GM18909 (cell line): ENCODE data around the gene KANSL3.
"Not testable (repeated sequence)": the region's sequence is repeated elsewhere in the genome, so short reads cannot be mapped to it uniquely, and the experiment has no call there.

Experiments
- ATAC-seq: cut with Tn5 transposase; IDR thresholded peaks from one replicate; pipeline ENCODE4 v1.9.1; 2021; ENCODE audit warnings: mild to moderate bottlenecking; ENCODE audit not compliant: unreplicated experiment, poor library complexity

KANSL3 gene

DNA sequence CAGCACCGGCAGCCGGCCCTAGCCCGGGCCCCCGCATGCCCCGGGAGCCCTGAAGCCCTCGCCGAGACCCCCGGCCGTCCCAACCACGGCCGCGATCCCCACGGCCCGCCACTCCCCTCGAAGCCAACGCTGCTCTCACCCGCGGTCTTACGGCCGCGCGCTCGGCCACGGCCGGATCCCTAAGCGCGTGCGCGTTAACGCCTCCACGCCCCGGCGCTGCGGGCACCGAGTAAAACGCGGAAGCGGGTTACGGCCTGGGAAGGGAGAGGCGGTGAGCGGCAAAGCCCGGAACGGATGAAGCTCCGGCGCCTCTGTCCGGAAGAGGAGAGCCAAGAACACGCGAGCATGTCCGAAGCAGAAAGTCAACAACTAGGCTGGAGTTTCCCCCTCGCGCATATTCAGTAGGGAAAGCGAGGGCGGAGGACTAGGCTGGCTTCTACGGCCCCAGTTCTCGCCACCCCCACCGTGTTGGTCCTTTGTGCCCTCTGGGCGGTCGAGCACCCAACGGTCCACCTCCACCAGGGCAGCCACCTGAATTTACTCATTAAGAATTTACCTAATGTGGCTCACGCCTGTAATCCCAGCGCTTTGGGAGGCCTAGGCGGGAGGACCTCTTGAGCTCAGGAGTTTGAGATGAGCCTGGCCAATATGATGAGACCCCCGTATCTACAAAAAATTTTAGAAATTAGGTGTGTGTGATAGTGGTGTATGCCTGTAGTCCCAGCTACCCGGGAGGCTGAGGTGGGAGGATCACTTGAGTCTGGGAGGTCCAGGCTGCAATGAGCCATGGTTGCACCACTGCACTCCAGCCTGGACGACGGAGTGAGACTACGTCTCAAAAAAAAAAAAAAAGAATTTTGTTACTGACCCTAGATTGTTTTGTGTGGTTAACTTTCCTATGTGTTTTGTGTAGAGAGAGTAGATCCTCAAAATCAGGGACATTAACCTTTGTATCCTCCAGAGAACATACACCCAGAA is at the start of gene KANSL3:
Gene KANSL3 (minus strand): TSS at position 169 of the 978 bp plus-strand sequence. CDS start 1,177 bp downstream, outside the sequence.
- peak; percentile 79 for ATAC-seq

DNA sequence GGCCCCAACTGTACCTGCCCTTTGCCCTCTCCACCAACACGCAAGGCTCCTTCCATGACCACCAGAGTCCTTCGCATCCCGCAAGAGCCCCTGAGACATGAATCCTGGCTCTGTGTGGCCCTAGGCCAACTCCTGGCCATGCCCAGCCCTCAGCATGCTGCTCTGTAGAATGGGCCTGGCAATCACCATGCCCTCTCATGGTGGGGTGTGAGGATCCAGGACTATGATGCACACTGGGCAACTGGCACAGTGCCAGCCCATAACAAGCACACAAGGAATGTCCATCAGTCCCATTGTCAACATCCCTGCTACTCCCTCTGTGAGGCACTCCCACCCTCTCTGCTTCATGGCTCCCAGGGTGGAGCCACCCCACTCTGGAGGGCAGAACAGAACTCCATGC is 49.2 kb upstream of the KANSL3 start:
- no peak for ATAC-seq

DNA sequence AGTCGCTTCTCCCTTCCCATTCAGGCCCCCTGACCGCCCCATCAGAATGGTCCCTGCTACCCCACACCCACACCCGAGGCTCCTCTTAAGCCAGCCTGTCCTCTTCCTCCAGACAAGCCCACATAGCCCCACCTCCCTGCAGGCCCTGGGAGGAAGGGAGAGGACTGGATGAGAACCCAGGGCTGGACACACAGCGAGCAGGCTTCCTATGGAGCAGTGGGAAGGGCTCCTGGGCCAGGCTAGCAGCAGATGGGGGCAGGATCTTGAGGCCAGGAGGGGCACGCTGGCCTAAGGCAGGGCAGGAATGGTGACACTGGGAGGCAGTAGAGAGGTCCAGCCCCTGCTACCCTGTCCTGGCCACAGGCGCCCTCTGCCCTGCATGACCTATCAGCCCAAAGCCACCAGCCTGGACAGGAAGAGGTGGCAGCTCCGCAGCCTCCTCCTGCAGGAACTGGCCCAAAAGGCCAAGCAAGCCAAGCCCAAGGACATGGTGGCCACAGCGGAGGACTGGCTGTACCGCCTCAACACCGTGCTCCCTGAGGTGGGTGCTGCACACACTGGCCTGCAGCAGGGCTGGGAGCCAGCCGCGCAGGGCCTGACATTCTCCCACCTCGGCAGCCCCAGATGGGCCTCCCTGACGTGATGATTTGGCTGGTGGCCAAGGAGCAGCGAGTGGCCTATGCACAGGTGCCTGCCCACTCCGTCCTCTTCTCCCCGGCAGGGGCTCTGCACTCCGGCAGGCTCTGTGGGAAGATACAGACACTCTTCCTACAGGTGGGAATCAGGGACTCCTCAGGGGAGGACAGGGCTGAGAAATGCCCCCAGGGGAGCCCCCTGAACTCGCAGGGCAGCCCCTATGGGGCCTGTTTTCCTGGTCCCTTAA is 47.7 kb upstream of the KANSL3 start:
- no peak for ATAC-seq

DNA sequence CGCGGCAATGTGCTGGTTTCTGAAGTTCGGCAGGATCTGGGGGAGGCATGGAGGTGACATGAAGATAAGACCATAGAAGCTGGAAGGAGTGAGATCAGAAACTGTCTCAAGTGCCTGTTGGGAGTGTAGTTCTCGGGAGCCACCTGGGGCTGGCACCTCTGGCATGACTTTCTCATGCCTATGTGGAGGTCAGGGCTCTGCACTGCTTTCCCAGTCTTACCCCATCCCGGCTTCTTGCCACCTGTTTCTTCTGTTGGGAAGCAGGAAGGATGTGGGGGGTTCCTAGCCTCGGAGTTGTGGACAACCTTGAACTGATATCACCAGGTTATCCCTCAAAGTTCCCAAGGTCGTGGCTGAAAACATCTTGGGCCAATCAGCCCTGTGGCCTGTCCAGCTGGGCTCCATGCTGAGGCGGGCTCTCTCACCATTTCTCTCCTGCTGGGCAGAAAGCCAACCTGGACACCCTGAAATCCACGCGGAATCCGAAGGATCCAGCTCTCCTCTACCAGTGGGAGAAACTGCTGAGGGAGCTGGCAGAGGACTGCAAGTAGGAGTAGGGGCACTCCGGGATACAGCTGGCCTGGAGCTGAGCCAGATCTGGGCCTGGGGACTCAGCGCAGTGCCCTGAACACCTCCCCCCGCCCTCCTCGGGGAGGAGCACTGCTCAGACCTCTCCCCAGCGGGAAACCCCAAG is 46.9 kb upstream of the KANSL3 start:
- ATAC-seq = no peak

DNA sequence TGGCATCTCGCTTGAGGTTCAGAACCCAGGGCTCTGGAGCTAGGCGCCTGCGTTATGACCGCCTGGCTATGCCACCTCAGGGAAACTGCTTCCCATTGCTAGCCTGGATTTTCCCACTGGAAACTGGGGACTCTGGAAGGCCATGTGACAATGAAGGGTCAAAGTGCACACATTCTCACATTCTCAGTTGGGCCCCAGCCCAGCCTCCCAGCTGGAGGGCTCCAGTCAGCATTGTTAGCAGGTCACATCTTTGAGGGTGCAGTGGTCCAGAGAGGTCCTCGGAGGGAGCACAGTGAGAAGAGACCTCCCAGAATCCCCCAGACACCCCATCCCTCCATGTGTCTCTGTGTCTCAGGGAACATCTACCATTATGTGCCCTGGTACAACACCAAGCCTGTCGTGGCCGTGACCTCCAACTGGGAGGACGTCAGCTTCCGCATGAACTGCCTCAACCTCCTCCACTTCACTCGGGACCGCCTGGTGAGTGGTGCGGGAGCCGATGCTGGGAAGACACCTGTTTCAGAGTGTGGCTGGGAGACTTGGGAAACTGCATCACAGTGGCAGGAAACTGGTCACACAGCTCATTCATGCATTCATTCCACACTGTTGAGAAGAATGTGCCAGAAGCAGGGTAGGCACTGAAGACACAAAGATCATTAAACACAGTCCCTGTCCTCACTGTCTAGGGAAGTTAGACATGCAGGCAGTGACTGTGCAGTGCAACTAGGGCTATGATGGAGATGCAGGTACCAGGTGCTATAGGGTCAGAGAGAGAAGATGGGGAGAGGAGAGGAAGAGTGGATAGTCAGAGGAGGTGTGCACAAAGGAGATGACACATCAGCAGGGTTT is 46.1 kb upstream of the KANSL3 start:
- ATAC-seq = no peak

DNA sequence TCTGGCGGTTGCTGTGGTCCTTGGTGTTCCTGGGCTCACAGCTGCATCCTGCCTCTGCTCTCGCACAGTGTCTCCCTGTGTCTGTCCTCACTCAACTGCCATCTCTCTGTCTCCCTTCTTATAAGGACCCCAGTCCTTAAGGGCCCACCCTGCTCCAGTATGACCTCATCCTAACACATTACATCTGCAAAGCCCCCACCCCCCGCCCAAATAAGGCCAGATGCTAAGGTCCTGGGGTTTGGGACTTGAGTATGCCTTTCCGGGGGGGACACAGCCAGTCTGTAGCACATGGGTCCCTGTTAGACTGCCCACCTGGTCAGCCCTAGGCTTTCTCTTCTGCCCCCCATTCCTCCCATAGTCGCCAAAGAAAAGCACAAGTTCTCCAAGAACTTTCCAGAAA is 45.2 kb upstream of the KANSL3 start:
- no peak for ATAC-seq

DNA sequence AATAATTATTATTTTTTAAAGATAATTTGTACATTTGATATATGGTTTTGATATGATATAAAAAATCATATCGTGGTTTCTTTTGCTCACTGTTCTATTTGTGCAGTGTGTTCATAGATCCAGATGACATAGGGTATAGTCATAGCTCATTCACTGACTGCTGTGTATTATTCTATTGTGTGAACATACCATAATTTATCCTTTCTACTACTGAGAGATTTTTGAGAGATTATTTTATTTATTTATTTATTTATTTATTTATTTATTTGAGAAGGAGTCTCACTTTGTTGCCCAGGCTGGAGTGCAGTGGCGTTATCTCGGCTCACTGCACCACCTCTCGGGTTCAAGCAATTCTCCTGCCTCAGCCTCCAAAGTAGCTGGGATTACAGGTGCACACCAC is 43.4 kb upstream of the KANSL3 start:
- ATAC-seq = no peak

DNA sequence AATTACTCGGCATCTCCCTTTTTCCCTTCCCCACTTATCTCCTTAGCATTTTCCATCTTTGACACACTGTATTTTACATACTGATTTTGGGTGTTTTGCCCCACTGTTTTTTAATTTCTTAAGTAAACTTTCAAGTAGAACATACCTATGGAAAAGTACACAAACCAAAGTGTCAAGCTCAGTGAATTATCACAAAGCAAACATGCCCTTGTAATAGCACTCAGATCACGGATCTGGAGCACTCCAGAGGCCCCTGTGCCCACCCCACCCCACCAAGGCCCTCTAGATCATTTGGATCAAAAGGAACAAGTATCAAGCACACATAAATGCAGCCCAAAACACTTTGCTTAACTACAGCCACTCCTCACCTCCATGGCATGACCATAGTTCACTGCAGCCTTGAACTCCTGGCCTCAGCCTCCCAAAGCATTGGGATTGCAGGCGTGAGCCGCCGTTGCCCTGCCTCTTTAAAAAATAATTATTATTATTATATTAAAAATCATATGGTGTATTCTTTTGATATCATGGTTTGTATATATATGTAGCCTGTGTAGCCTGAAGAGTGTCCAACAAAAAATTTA is 42.5 kb upstream of the KANSL3 start:
- no peak for ATAC-seq

DNA sequence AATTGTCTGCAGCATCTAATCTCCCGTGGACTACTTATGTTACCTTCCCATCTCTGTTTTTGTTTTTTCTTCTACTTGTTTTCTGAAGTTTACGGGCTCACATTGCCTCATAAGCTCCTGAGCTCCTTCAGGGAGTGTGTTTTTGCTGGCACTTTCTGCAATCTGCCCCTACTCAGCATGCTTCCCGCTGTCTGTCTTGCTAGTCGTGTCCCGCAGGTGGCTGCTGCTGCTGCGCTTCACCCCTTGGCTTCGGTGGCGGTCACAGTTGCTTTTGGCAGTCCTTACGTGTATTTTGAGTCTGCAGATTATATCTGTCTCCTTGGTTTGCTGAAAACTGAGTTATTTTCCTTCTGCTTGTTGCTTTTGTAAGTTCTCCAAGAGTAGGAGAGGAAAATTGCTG is 41.7 kb upstream of the KANSL3 start:
- no peak for ATAC-seq

DNA sequence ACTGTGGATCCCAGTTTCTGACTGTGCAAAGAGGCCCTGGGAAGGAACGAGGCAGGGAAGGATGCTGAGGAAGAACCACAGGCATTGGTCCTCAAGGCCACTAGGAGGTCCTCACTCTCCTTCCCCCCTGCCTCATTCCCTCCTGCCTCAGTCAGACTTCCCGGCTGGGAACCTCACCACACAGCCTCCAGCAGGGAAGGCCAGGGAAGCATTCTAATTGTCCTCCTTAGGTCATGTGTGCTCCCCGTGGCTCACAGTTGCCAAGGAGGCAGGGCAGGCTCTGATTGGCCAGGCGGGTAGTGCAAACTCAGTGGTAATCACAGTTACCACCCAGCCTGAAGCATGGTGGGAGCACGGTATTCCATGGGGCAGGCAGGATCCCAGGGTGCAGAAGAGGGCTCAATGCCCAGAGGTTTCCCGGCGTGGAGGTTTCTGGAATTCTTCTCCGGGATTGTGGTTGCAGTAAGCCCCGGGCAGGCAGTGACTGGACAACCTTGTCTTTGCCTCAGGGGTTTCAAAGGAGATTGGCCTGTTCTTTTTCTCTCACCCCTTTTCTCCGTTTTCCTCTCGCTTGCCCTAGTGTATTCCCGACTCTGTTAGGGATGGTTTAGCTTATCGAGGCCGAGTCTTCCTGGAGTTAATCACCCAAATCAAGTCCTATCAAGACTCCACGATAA is 31.6 kb upstream of the KANSL3 start:
- ATAC-seq = no peak

DNA sequence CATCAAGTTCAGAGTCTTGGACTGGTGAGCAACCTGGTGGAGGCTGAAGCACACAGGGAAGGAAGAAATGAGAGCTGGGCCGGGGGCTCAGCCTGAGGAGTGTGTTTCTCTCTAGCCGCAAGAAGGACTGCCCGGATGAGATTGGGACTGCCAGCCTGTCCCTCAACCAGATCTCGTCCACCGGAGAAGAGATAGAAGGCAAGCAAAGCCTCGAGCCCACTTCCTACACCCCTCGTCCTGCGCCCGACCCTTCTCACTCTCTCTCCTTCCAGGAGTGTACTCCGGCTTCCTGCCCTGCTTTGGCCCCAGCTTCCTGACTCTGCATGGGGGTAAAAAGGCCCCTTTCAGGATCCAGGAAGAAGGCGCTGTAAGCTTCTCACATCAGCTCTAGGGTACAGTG is 30.7 kb upstream of the KANSL3 start:
- no peak for ATAC-seq

DNA sequence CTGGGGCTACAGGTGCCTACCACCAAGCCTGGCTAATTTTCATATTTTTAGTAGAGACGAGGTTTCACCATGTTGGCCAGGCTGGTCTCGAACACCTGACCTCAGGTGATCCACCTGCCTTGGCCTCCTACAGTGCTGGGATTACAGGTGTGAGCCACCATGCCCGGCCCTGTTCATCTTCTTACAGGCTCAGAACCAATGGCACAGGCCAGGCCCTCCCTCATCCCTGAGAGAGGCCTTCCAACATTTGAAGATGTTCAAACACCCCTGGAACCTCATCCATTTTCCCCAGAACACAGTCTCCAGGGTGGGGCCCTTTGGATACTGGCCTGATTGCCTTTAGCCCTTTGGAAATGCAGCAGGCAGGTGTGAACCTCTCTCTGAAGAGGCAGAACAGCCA is 27.6 kb upstream of the KANSL3 start:
- ATAC-seq = not testable (repeated sequence)

DNA sequence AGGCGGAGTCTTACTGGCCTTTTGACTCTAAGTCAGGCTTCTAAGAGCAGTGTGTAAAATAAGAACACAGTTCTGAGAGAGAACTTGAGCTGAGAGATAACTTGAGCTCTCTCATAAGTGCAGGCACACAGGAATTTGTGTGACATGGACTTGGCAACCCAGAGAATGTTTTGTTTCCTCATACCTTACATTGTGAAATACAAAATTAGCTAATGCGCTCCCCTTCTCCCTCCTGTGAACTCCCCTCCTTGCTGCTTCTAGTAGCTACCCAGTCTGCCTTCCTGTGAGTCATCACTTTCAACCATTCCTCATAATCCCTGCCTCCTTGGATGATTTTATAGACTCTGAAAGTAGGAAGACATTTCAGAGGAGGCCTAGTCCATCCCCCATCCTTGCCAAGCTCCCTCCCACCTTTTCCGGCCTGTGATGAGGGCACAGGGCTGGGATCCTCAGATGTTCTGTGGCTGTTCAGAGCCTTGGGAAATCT is 27.0 kb upstream of the KANSL3 start:
- no peak for ATAC-seq

DNA sequence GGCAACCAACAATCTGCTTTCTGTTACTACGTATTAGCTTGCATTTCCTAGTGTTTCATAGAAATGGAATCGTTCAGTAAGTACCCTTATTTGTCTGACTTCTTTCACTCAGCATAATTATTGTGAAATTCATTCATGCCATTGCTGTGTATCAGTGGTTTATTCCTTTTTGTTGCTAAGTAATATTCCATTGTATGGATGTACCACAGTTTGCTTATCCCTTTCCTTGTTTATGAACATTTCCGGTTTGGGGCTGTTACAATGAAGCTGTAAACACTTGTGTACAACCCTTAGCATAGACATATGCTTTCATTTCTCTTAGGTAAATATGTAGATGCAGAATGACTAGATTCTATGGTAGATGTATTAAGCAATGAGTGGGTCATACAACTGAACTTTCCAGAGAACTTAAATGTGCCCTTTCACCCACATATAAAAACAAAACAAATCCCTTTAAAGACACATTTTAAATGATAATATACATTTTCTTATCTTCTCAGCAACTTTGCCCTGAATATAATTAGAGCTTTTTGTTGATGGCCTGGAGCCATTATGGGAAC is 26.3 kb upstream of the KANSL3 start:
- ATAC-seq = no peak

DNA sequence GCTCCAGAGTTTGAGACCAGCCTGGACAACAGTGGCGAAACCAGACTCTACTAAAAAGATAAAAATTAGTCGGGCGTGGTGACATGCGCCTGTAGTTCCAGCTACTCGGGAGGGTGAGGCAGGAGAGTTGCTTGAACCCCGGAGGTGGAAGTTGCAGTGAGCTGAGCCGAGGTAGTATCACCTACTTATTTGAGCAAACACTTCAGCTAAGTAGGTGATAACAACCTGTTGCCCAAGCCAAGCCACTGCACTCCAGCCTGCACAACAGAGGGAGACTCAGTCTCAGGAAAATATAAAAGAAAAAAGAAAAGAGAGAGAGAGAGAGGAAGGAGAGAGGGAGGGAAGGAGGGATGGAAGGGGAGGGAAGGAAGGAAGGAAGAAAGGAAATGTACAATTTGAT is 25.7 kb upstream of the KANSL3 start:
- ATAC-seq = no peak

DNA sequence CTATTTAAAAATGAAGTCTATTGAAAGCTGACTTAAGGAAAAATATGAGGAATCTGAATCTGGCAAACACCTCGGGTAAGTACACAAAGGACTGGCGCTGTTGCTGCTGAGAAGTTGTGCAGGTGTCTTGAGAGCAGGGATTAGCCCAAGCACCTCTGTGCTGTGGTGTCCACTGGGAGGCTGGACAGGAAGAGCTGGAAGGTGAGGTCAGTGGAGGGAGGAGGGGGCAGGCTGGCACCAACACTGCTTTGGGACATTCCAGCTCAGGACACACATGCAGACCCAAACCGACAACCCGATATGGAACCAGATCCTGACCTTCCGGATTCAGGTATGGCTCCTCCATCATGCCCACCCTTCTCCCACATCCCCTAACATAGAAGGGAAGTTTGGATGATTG is 25.1 kb upstream of the KANSL3 start:
- ATAC-seq = no peak

DNA sequence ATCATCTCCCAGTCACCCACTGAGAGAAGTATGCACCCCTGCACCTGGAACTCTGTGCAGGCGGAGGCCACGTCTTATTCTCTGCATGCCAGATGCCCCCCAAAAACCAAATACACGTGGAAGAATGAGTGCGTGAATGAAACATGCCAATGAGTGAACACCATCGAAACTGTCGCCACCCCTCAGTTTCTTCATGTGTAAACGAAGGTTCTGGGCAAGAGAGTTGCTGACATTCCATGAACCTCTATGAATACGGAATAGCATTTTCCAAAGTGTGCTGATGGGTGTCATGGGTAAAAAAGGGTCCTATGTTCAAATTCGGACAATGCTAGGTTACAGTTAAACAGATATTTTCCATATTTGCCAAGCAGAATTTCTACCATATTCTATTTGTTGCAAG is 24.2 kb upstream of the KANSL3 start:
- no peak for ATAC-seq

DNA sequence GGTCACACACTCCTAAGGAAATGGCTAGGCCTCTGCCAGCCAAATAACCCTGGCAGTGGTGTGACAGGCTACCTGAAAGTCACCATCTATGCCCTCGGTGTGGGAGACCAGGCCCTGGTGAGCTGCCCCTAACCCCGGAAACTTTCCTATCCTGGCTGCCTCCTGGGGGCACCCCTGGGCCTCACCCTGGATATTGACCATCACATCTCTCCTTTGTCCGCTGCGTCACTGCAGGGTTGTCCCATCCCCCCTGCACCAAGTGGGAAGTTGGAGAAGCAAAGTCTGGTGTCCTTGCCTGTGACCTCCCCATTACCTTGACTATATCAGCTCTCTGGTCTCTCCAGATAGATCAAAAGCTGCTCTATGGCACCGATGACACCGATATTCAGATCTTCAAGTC is 23.2 kb upstream of the KANSL3 start:
- no peak for ATAC-seq
